ENCODE measurements around the gene GNAI1.
"Not testable (repeated sequence)": the region's sequence is repeated elsewhere in the genome, so short reads cannot be mapped to it uniquely, and the experiment has no call there.

GNAI1 gene

GRCh38 chr7:80150611-80151273, 16.1 kb downstream of the GNAI1 start:
- no peak for TF ChIP-seq ZFX (IDR thresholded peaks at IDR 0.05)
- TF ChIP-seq CTCF (conservative IDR thresholded peaks at IDR 0.05), result no peak
- H3K27ac ChIP-seq, result no peak overlapping the region

GRCh38 chr7:80151274-80151665, 16.6 kb downstream of the GNAI1 start:
- no peak for TF ChIP-seq CTCF (conservative IDR thresholded peaks at IDR 0.05)
- TF ChIP-seq ZFX (IDR thresholded peaks at IDR 0.05), result no peak
- H3K27ac ChIP-seq, result no peak overlapping the region

- H3K27ac ChIP-seq, result no peak overlapping the region
- TF ChIP-seq CTCF (conservative IDR thresholded peaks at IDR 0.05) (no peak), ZFX (IDR thresholded peaks at IDR 0.05) (no peak)
These were observed 18.8 kb downstream of the GNAI1 start for GRCh38 chr7:80153446-80153845.

GRCh38 chr7:80154656-80155333, 20.2 kb downstream of the GNAI1 start:
- TF ChIP-seq CTCF (conservative IDR thresholded peaks at IDR 0.05), result no peak; the same call in 1 of the 2 replicates
- no peak for TF ChIP-seq ZFX (IDR thresholded peaks at IDR 0.05)
- H3K27ac ChIP-seq, result no peak overlapping the region

- H3K27ac ChIP-seq, result no peak overlapping the region
- TF ChIP-seq CTCF (conservative IDR thresholded peaks at IDR 0.05) (no peak), ZFX (IDR thresholded peaks at IDR 0.05) (no peak)
These were observed 20.7 kb downstream of the GNAI1 start for GRCh38 chr7:80155374-80155773.

GRCh38 chr7:80157770-80158169, 23.1 kb downstream of the GNAI1 start:
- H3K27ac ChIP-seq, result not testable (repeated sequence)

- H3K27ac ChIP-seq, result no peak overlapping the region
- TF ChIP-seq ZFX (IDR thresholded peaks at IDR 0.05) (no peak), CTCF (conservative IDR thresholded peaks at IDR 0.05) (no peak)
These were observed 25.2 kb downstream of the GNAI1 start for GRCh38 chr7:80159802-80160201.

GRCh38 chr7:80161466-80161865, 26.8 kb downstream of the GNAI1 start:
- TF ChIP-seq ZFX (IDR thresholded peaks at IDR 0.05) (no peak), CTCF (conservative IDR thresholded peaks at IDR 0.05) (no peak)
- H3K27ac ChIP-seq, result no peak overlapping the region
